ENCODE data around the gene ABCB8.
"Not testable (repeated sequence)": the region's sequence is repeated elsewhere in the genome, so short reads cannot be mapped to it uniquely, and the experiment has no call there.

Gene ABCB8

GRCh38 chr7:151035902-151036301 is 7.7 kb downstream of the ABCB8 start:
- no peak for DNase-seq

GRCh38 chr7:151038951-151039849 is 10.9 kb downstream of the ABCB8 start:
- DNase-seq, result no peak

GRCh38 chr7:151039850-151040548 is 11.7 kb downstream of the ABCB8 start:
- no peak for DNase-seq

GRCh38 chr7:151040616-151041375 is 12.5 kb downstream of the ABCB8 start:
- DNase-seq, result no peak

- not testable (repeated sequence) for DNase-seq
Observed at GRCh38 chr7:151043449-151043848, 15.2 kb downstream of the ABCB8 start.

- DNase-seq, result no peak
Observed at GRCh38 chr7:151043959-151044358, 15.7 kb downstream of the ABCB8 start.

- no peak for DNase-seq
Observed at GRCh38 chr7:151045262-151045661, 17.0 kb downstream of the ABCB8 start.

GRCh38 chr7:151045967-151046366 is 17.7 kb downstream of the ABCB8 start:
- no peak for DNase-seq

GRCh38 chr7:151046603-151047573 is 18.6 kb downstream of the ABCB8 start:
- no peak for DNase-seq

- DNase-seq, result no peak
Observed at GRCh38 chr7:151047976-151048815, 19.9 kb downstream of the ABCB8 start, which contains the start of gene ASIC3. ASIC3 (plus strand) TSS chr7:151048531; CDS start chr7:151048886, 355 bp downstream.

- DNase-seq, result no peak
Observed at GRCh38 chr7:151048911-151049463, 20.7 kb downstream of the ABCB8 start.

GRCh38 chr7:151051108-151051507 is 22.9 kb downstream of the ABCB8 start:
- DNase-seq, result peak; percentile 72

GRCh38 chr7:151053096-151053495 is 24.8 kb downstream of the ABCB8 start:
- no peak for DNase-seq

GRCh38 chr7:151053751-151054150 is 25.5 kb downstream of the ABCB8 start:
- DNase-seq, result no peak

GRCh38 chr7:151056283-151056665 is 28.0 kb downstream of the ABCB8 start:
- DNase-seq, result no peak

- no peak for DNase-seq
Observed at GRCh38 chr7:151056666-151057505, 28.6 kb downstream of the ABCB8 start.

- DNase-seq, result no peak
Observed at GRCh38 chr7:151057506-151057988, 29.3 kb downstream of the ABCB8 start, which contains the start of gene CDK5. CDK5 (minus strand) TSS chr7:151057897; CDS start chr7:151057848, 49 bp downstream.

- DNase-seq, result peak; percentile 99
Observed at GRCh38 chr7:151057989-151058780, 29.9 kb downstream of the ABCB8 start.

All from retina (tissue), 1 donor.